GM23338 (cell line): ENCODE data around the gene DLK1. TPM values are rescaled to one million over a fixed set of nuclear protein-coding genes. Genes with fewer than 3 reads are reported as not detected.

ENCODE experiments used
- ATAC-seq: fragments of 200-7000 bp; cut with Tn5 transposase; 3 replicates; pipeline ENCODE4 v1.9.1; 2020
- DNase-seq: peaks from one replicate; pipeline ENCODE4 v3.0.0-alpha.2; 2015; ENCODE audit warnings: low spot score
- H2AFZ ChIP-seq: fragments of 200-600 bp; sonication (generic); 2 replicates; pipeline ENCODE4 v1.8.0; 2016; ENCODE audit warnings: antibody characterized with exemption, mild to moderate bottlenecking, moderate library complexity
- H3F3A ChIP-seq: fragments of 200-600 bp; sonication (generic); replicated peaks from 2 replicates; pipeline ENCODE4 v1.8.0; 2017; ENCODE audit warnings: antibody characterized with exemption, mixed run types, low read depth
- H3K27ac ChIP-seq: fragments of 200-600 bp; sonication (generic); 2 replicates; pipeline ENCODE4 v1.6.1; 2016; ENCODE audit warnings: low read depth
- H3K27me3 ChIP-seq: fragments of 200-600 bp; sonication (generic); 2 replicates; pipeline ENCODE4 v1.8.0; 2016; ENCODE audit warnings: mild to moderate bottlenecking, mixed run types, moderate library complexity; ENCODE audit not compliant: insufficient read depth
- H3K36me3 ChIP-seq: fragments of 200-600 bp; sonication (generic); 2 replicates; pipeline ENCODE4 v1.8.0; 2016; ENCODE audit warnings: mild to moderate bottlenecking; ENCODE audit not compliant: insufficient read depth
- H3K4me1 ChIP-seq: fragments of 200-600 bp; sonication (generic); 2 replicates; pipeline ENCODE4 v1.8.0; 2016; ENCODE audit warnings: mild to moderate bottlenecking, moderate library complexity; ENCODE audit not compliant: insufficient read depth
- H3K4me2 ChIP-seq: fragments of 200-600 bp; sonication (generic); 2 replicates; pipeline ENCODE4 v1.7.1; 2017; ENCODE audit warnings: mixed run types
- H3K4me3 ChIP-seq: fragments of 200-600 bp; sonication (generic); 2 replicates; pipeline ENCODE4 v1.6.1; 2016; ENCODE audit warnings: mixed run types
- H3K79me2 ChIP-seq: fragments of 200-600 bp; sonication (generic); replicated peaks from 2 replicates; pipeline ENCODE4 v1.8.0; 2017; ENCODE audit warnings: mild to moderate bottlenecking; ENCODE audit not compliant: insufficient read depth
- H3K9me2 ChIP-seq: fragments of 200-600 bp; sonication (generic); 2 replicates; pipeline ENCODE4 v1.8.0; 2017; ENCODE audit not compliant: insufficient read depth
- H4K20me1 ChIP-seq: fragments of 200-600 bp; sonication (generic); replicated peaks from 2 replicates; pipeline ENCODE4 v1.8.0; 2017; ENCODE audit warnings: mild to moderate bottlenecking; ENCODE audit not compliant: insufficient read depth
- H3K27ac Mint-ChIP-seq: 2 replicates; pipeline ENCODE4 v1.8.0; 2020; ENCODE audit warnings: inconsistent platforms, mild to moderate bottlenecking, moderate library complexity, mixed read lengths
- H3K27me3 Mint-ChIP-seq: 3 replicates; pipeline ENCODE4 v1.8.0; 2022; ENCODE audit warnings: low read depth, mild to moderate bottlenecking, moderate library complexity, mixed read lengths, inconsistent platforms; ENCODE audit not compliant: insufficient read depth, poor library complexity
- H3K36me3 Mint-ChIP-seq: 3 replicates; pipeline ENCODE4 v1.8.0; 2021; ENCODE audit warnings: low read depth, mild to moderate bottlenecking, inconsistent platforms, moderate library complexity, mixed read lengths
- H3K4me1 Mint-ChIP-seq: 3 replicates; pipeline ENCODE4 v1.8.0; 2020; ENCODE audit warnings: mild to moderate bottlenecking, inconsistent platforms, mixed read lengths
- H3K4me3 Mint-ChIP-seq: 3 replicates; pipeline ENCODE4 v1.8.0; 2021; ENCODE audit warnings: moderate library complexity, mild to moderate bottlenecking, inconsistent platforms, mixed read lengths
- H3K9me3 Mint-ChIP-seq: 3 replicates; pipeline ENCODE4 v1.8.0; 2020; ENCODE audit warnings: moderate library complexity, mild to moderate bottlenecking, inconsistent platforms, mixed read lengths
- ETS1 ChIP-seq: IDR thresholded peaks from 2 replicates; pipeline ENCODE4 v1.6.1; 2016; ENCODE audit warnings: antibody characterized with exemption
- EZH2 ChIP-seq: fragments of 200-600 bp; sonication (generic); IDR thresholded peaks from one replicate; pipeline ENCODE4 v1.8.0; 2017; ENCODE audit warnings: antibody characterized with exemption, mild to moderate bottlenecking, low read depth; ENCODE audit not compliant: unreplicated experiment
- JUNB ChIP-seq: IDR thresholded peaks from one replicate; pipeline ENCODE4 v1.6.1; 2016; ENCODE audit warnings: antibody characterized with exemption; ENCODE audit not compliant: unreplicated experiment
- NANOG ChIP-seq: IDR thresholded peaks from 2 replicates; pipeline ENCODE4 v1.6.1; 2016; ENCODE audit warnings: antibody characterized with exemption, borderline replicate concordance
- ZNF114 ChIP-seq: fragments of 250-450 bp; sonication (Bioruptor Pico); IDR thresholded peaks from 2 replicates; pipeline ENCODE4 v1.5.0; 2020; ENCODE audit warnings: mild to moderate bottlenecking, moderate library complexity
- ZNF331 ChIP-seq: fragments of 250-450 bp; sonication (Bioruptor Pico); IDR thresholded peaks from 2 replicates; pipeline ENCODE4 v1.5.0; 2020; ENCODE audit warnings: low read depth, mild to moderate bottlenecking, moderate library complexity
- polyA plus RNA-seq: library from polyadenylated mRNA; unstranded; fragments of >200 nt; fragmentation: Nextera tagmentation; extraction: Ambion mirVana; gene quantifications from 2 replicates; pipeline ENCODE4 v1.2.1, GENCODE V29; 2016
- total RNA-seq: library from RNA; depleted of rRNA; stranded (reverse); fragments of >200 nt; shearing (Covaris generic); gene quantifications from 2 replicates; pipeline ENCODE4 v1.2.3, GENCODE V29; 2014
- TF ChIP-seq, protein P1 (sequence below), 2 experiments: fragments of 200-600 bp in 1 of 2; sonication (generic) in 1 of 2; conservative IDR thresholded peaks; 2 replicates each; pipeline versions ENCODE4 v1.5.1 to v1.6.1; 2016 to 2017; ENCODE audit warnings: antibody characterized with exemption in 2 of 2, low read depth in 2 of 2, mild to moderate bottlenecking in 2 of 2, moderate library complexity in 1 of 2
- TF ChIP-seq, protein P2 (sequence below): fragments of 250-450 bp; sonication (Bioruptor Pico); IDR thresholded peaks from 2 replicates; pipeline ENCODE4 v1.5.0; 2020; ENCODE audit warnings: mild to moderate bottlenecking, moderate library complexity

Gene DLK1
- total and polyA plus RNA-seq, 2 experiments from 2014 or later, result 1.1 to 1.2 TPM

GRCh38 chr14:100737526-100737925 is 10.8 kb downstream of the DLK1 start:
- DNase-seq, result no peak
- H3K27ac ChIP-seq, result no peak overlapping the region
- H3K4me3 Mint-ChIP-seq, result no peak overlapping the region
- no peaks in the 10 kb centered on the region for H4K20me1 ChIP-seq
- no peak for ATAC-seq
- H3F3A ChIP-seq, result no peaks in the 10 kb centered on the region
- no peaks in the 10 kb centered on the region for H3K4me1 ChIP-seq
- no peak overlapping the region for H3K27ac Mint-ChIP-seq
- no peaks in the 10 kb centered on the region for H3K9me2 ChIP-seq
- TF ChIP-seq ETS1 (no peak), ZNF331 (CRISPR knock-in tag) (no peak), NANOG (no peak)
- TF ChIP-seq, protein P1, sequence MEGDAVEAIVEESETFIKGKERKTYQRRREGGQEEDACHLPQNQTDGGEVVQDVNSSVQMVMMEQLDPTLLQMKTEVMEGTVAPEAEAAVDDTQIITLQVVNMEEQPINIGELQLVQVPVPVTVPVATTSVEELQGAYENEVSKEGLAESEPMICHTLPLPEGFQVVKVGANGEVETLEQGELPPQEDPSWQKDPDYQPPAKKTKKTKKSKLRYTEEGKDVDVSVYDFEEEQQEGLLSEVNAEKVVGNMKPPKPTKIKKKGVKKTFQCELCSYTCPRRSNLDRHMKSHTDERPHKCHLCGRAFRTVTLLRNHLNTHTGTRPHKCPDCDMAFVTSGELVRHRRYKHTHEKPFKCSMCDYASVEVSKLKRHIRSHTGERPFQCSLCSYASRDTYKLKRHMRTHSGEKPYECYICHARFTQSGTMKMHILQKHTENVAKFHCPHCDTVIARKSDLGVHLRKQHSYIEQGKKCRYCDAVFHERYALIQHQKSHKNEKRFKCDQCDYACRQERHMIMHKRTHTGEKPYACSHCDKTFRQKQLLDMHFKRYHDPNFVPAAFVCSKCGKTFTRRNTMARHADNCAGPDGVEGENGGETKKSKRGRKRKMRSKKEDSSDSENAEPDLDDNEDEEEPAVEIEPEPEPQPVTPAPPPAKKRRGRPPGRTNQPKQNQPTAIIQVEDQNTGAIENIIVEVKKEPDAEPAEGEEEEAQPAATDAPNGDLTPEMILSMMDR (conservative IDR thresholded peaks at IDR 0.05; ENCODE audit: low read depth in 2 of 2), result no peak
- H3K36me3 Mint-ChIP-seq, result no peaks in the 10 kb centered on the region
- no peaks in the 10 kb centered on the region for H3K79me2 ChIP-seq
- no peak overlapping the region for H3K4me2 ChIP-seq
- H2AFZ ChIP-seq, result no peak overlapping the region
- H3K36me3 ChIP-seq, result no peaks in the 10 kb centered on the region
- H3K9me3 Mint-ChIP-seq, result no peaks in the 10 kb centered on the region
- H3K27me3 ChIP-seq, result no peaks in the 10 kb centered on the region
- no peak overlapping the region for H3K4me3 ChIP-seq
- H3K27me3 Mint-ChIP-seq, result peaks cover 4% of the 10 kb centered on the region
- peaks cover 3% of the 10 kb centered on the region; the same call in 2 of the 3 replicates for H3K4me1 Mint-ChIP-seq

DNA sequence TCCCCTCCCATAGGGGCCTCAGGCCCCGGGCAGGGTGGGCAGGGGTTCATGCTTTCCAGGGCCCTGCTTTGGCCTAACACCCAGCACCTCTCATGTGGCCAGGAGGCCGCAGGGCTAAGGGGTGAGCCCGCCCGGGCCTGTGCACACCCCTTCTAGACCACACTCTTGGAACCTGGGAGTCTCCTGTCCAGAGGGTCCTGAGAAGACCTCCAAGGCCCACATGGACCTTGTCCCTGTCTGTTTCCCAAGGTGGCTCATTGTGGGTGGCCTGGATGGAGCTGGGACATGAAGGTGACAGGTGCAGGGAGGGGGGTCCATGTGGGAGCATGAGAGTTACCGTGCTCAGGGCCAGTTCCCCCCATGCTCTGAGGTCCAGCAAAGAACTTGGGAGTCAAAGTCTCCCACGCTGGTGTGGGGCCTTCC is 11.6 kb downstream of the DLK1 start:
- Histone ChIP-seq H3F3A (no peaks in the 10 kb centered on the region), H4K20me1 (no peaks in the 10 kb centered on the region), H3K4me2 (no peak overlapping the region), H3K4me3 (no peak overlapping the region), H3K27me3 (no peaks in the 10 kb centered on the region), H3K36me3 (no peaks in the 10 kb centered on the region), H2AFZ (no peak overlapping the region), H3K4me1 (no peaks in the 10 kb centered on the region), H3K27ac (no peak overlapping the region), H3K9me2 (no peaks in the 10 kb centered on the region), H3K79me2 (no peaks in the 10 kb centered on the region)
- DNase-seq, result no peak
- Mint-ChIP-seq H3K4me1 (peaks cover 3% of the 10 kb centered on the region; the same call in 2 of the 3 replicates), H3K27me3 (peaks cover 4% of the 10 kb centered on the region), H3K36me3 (no peaks in the 10 kb centered on the region), H3K27ac (no peak overlapping the region), H3K4me3 (no peak overlapping the region), H3K9me3 (no peaks in the 10 kb centered on the region)
- ATAC-seq, result no peak
- TF ChIP-seq, protein P2, sequence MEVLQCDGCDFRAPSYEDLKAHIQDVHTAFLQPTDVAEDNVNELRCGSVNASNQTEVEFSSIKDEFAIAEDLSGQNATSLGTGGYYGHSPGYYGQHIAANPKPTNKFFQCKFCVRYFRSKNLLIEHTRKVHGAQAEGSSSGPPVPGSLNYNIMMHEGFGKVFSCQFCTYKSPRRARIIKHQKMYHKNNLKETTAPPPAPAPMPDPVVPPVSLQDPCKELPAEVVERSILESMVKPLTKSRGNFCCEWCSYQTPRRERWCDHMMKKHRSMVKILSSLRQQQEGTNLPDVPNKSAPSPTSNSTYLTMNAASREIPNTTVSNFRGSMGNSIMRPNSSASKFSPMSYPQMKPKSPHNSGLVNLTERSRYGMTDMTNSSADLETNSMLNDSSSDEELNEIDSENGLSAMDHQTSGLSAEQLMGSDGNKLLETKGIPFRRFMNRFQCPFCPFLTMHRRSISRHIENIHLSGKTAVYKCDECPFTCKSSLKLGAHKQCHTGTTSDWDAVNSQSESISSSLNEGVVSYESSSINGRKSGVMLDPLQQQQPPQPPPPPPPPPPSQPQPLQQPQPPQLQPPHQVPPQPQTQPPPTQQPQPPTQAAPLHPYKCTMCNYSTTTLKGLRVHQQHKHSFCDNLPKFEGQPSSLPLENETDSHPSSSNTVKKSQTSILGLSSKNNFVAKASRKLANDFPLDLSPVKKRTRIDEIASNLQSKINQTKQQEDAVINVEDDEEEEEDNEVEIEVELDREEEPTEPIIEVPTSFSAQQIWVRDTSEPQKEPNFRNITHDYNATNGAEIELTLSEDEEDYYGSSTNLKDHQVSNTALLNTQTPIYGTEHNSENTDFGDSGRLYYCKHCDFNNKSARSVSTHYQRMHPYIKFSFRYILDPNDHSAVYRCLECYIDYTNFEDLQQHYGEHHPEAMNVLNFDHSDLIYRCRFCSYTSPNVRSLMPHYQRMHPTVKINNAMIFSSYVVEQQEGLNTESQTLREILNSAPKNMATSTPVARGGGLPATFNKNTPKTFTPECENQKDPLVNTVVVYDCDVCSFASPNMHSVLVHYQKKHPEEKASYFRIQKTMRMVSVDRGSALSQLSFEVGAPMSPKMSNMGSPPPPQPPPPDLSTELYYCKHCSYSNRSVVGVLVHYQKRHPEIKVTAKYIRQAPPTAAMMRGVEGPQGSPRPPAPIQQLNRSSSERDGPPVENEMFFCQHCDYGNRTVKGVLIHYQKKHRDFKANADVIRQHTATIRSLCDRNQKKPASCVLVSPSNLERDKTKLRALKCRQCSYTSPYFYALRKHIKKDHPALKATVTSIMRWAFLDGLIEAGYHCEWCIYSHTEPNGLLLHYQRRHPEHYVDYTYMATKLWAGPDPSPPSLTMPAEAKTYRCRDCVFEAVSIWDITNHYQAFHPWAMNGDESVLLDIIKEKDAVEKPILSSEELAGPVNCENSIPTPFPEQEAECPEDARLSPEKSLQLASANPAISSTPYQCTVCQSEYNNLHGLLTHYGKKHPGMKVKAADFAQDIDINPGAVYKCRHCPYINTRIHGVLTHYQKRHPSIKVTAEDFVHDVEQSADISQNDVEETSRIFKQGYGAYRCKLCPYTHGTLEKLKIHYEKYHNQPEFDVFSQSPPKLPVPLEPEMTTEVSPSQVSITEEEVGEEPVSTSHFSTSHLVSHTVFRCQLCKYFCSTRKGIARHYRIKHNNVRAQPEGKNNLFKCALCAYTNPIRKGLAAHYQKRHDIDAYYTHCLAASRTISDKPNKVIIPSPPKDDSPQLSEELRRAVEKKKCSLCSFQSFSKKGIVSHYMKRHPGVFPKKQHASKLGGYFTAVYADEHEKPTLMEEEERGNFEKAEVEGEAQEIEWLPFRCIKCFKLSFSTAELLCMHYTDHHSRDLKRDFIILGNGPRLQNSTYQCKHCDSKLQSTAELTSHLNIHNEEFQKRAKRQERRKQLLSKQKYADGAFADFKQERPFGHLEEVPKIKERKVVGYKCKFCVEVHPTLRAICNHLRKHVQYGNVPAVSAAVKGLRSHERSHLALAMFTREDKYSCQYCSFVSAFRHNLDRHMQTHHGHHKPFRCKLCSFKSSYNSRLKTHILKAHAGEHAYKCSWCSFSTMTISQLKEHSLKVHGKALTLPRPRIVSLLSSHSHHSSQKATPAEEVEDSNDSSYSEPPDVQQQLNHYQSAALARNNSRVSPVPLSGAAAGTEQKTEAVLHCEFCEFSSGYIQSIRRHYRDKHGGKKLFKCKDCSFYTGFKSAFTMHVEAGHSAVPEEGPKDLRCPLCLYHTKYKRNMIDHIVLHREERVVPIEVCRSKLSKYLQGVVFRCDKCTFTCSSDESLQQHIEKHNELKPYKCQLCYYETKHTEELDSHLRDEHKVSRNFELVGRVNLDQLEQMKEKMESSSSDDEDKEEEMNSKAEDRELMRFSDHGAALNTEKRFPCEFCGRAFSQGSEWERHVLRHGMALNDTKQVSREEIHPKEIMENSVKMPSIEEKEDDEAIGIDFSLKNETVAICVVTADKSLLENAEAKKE (CRISPR knock-in tag), result no peak
- TF ChIP-seq, protein P1 (conservative IDR thresholded peaks at IDR 0.05; ENCODE audit: low read depth in 2 of 2), result no peak
- TF ChIP-seq ZNF331 (CRISPR knock-in tag) (no peak), NANOG (no peak), EZH2 (no peak), JUNB (no peak), ZNF114 (CRISPR knock-in tag) (no peak), ETS1 (no peak)
